ENCODE measurements around the gene ARHGDIG.

Gene ARHGDIG

GRCh38 chr16:280552-280951, at the start of gene ARHGDIG:
Gene ARHGDIG, plus strand, starts transcription at chr16:280591. Its CDS starts 90 bp downstream, at chr16:280681.
- Histone ChIP-seq H3K27me3 (ENCODE audit: insufficient read depth, low read depth, severe bottlenecking) (no peaks in the 10 kb centered on the region), H3K9me3 (ENCODE audit: severe bottlenecking) (no peaks in the 10 kb centered on the region), H3K27ac (peak within 1 kb of the TSS; percentile 33), H3K4me3 (ENCODE audit: low read depth, low read length) (peak within 1 kb of the TSS; percentile 63), H3K36me3 (no peaks in the 10 kb centered on the region)
- no peak for DNase-seq
- no peak for TF ChIP-seq CTCF (IDR thresholded peaks at IDR 0.05; ENCODE audit: low read depth, low read length)

- H3K27ac ChIP-seq: no peak overlapping the region
- no peaks in the 10 kb centered on the region for H3K9me3 ChIP-seq (ENCODE audit: severe bottlenecking)
- TF ChIP-seq CTCF (IDR thresholded peaks at IDR 0.05; ENCODE audit: low read depth, low read length): no peak
- H3K36me3 ChIP-seq: peaks cover 33% of the 10 kb centered on the region
- no peaks in the 10 kb centered on the region for H3K27me3 ChIP-seq (ENCODE audit: insufficient read depth, low read depth, severe bottlenecking)
- no peak for DNase-seq
- no peak overlapping the region for H3K4me3 ChIP-seq (ENCODE audit: low read depth, low read length)
These were observed 49.4 kb upstream of the ARHGDIG start for GRCh38 chr16:230949-231348.

- H3K9me3 ChIP-seq (ENCODE audit: severe bottlenecking): no peaks in the 10 kb centered on the region
These were observed 45.7 kb upstream of the ARHGDIG start, which contains the start of gene FAM234A for GRCh38 chr16:234468-235305. Gene FAM234A, plus strand, starts transcription at chr16:234821. Its CDS starts 19,593 bp downstream, at chr16:254414.

GRCh38 chr16:239948-240277, 40.5 kb upstream of the ARHGDIG start:
- no peaks in the 10 kb centered on the region for H3K27me3 ChIP-seq (ENCODE audit: insufficient read depth, low read depth, severe bottlenecking)
- no peaks in the 10 kb centered on the region for H3K9me3 ChIP-seq (ENCODE audit: severe bottlenecking)
- DNase-seq: no peak
- TF ChIP-seq CTCF (IDR thresholded peaks at IDR 0.05; ENCODE audit: low read depth, low read length): no peak
- H3K27ac ChIP-seq: no peak overlapping the region
- H3K4me3 ChIP-seq (ENCODE audit: low read depth, low read length): no peak overlapping the region
- no peaks in the 10 kb centered on the region for H3K36me3 ChIP-seq

More at GRCh38 chr16:234468-235305, 45.7 kb upstream of the ARHGDIG start, which contains the start of gene FAM234A:
- TF ChIP-seq CTCF (IDR thresholded peaks at IDR 0.05; ENCODE audit: low read depth, low read length): peak; percentile 54; the same call in 1 of the 2 replicates
- peak; percentile 94 for DNase-seq
- peak within 1 kb of the TSS; percentile 68 for H3K4me3 ChIP-seq (ENCODE audit: low read depth, low read length)
- peak within 1 kb of the TSS; percentile 90 for H3K27ac ChIP-seq
- H3K27me3 ChIP-seq (ENCODE audit: insufficient read depth, low read depth, severe bottlenecking): no peaks in the 10 kb centered on the region
- no peaks in the 10 kb centered on the region for H3K36me3 ChIP-seq

- H3K36me3 ChIP-seq: no peaks in the 10 kb centered on the region
- no peaks in the 10 kb centered on the region for H3K9me3 ChIP-seq (ENCODE audit: severe bottlenecking)
- H3K27ac ChIP-seq: no peak overlapping the region
- no peak overlapping the region for H3K4me3 ChIP-seq (ENCODE audit: low read depth, low read length)
- no peak for DNase-seq
- no peaks in the 10 kb centered on the region for H3K27me3 ChIP-seq (ENCODE audit: insufficient read depth, low read depth, severe bottlenecking)
- TF ChIP-seq CTCF (IDR thresholded peaks at IDR 0.05; ENCODE audit: low read depth, low read length): no peak
These were observed 39.8 kb upstream of the ARHGDIG start for GRCh38 chr16:240559-240958.

All from WERI-Rb-1 (cell line).